Panc1 (cell line): Measurements from ENCODE around the gene LTBP2. TPM values are rescaled to one million over a fixed set of nuclear protein-coding genes. Genes with fewer than 3 reads are reported as not detected.
A peak's percentile ranks its signal among the peaks of the same experiment; 100 is the strongest.

ENCODE experiments used
- ATAC-seq: fragments of 200-7000 bp; cut with Tn5 transposase; 2 replicates; pipeline ENCODE4 v1.9.1; 2020; ENCODE audit warnings: mild to moderate bottlenecking, moderate library complexity
- BruUV-seq: library from RNA; stranded (reverse); fragments of 400-500 nt; replicated peaks from 2 replicates; lab custom pipeline; 2021; lab: Mats Ljungman, UMichigan
- CTCF ChIA-PET: fragments of 300-600 bp; sonication (Branson Sonifier 250); formaldehyde crosslinking; loops from one replicate; lab custom pipeline; 2022; ENCODE audit warnings: antibody characterized with exemption; lab: Charles Lee
- POLR2A ChIA-PET: fragments of 300-600 bp; sonication (Branson Sonifier 250); formaldehyde crosslinking; loops from one replicate; lab custom pipeline; 2022; ENCODE audit warnings: antibody characterized with exemption; lab: Charles Lee
- DNase-seq: peaks from one replicate; pipeline ENCODE4 v3.0.0-alpha.2; 2010; ENCODE audit warnings: low read depth, low spot score
- H3K27ac ChIP-seq: 2 replicates; pipeline ENCODE4 v1.5.1; 2011; ENCODE audit warnings: mild to moderate bottlenecking, low read length, inconsistent platforms
- H3K27me3 ChIP-seq: fragments of 200-500 bp; sonication (Bioruptor generic); 2 replicates; pipeline ENCODE4 v1.6.0; 2014; ENCODE audit warnings: low read length, inconsistent platforms; ENCODE audit not compliant: control insufficient read depth, insufficient read depth
- H3K36me3 ChIP-seq: fragments of 200-500 bp; sonication (Bioruptor generic); 2 replicates; pipeline ENCODE4 v1.5.1; 2014; ENCODE audit warnings: inconsistent platforms, mild to moderate bottlenecking, low read length, moderate library complexity; ENCODE audit not compliant: control insufficient read depth, insufficient read depth
- H3K4me1 ChIP-seq: 2 replicates; pipeline ENCODE4 v1.5.1; 2011; ENCODE audit warnings: inconsistent platforms, mild to moderate bottlenecking, low read length, moderate library complexity; ENCODE audit not compliant: control insufficient read depth, insufficient read depth
- H3K4me3 ChIP-seq, 2 experiments: 2 replicates each; pipeline ENCODE4 v1.5.1; 2011 to 2012; ENCODE audit warnings: low read depth in 2 of 2, low read length in 2 of 2, mild to moderate bottlenecking in 2 of 2, inconsistent platforms in 1 of 2, moderate library complexity in 1 of 2
- H3K9me3 ChIP-seq: fragments of 200-500 bp; sonication (Bioruptor generic); 2 replicates; pipeline ENCODE4 v1.5.1; 2014; ENCODE audit warnings: low read depth, mild to moderate bottlenecking, inconsistent platforms, low read length, moderate library complexity; ENCODE audit not compliant: control insufficient read depth, insufficient read depth
- POLR2AphosphoS5 ChIP-seq: IDR thresholded peaks from 2 replicates; pipeline ENCODE4 v1.6.1; 2012; ENCODE audit warnings: mild to moderate bottlenecking, low read depth, low read length, moderate library complexity
- REST ChIP-seq, 2 experiments: IDR thresholded peaks; 2 replicates each; pipeline ENCODE4 v1.6.1; 2011 to 2012; ENCODE audit warnings: low read depth in 2 of 2, control low read depth in 1 of 2, low read length in 1 of 2, mild to moderate bottlenecking in 1 of 2, moderate library complexity in 1 of 2; ENCODE audit not compliant: insufficient read depth in 1 of 2
- SIN3A ChIP-seq: IDR thresholded peaks from 2 replicates; pipeline ENCODE4 v1.6.1; 2012; ENCODE audit warnings: low read depth, mild to moderate bottlenecking, low read length, moderate library complexity, borderline replicate concordance; ENCODE audit not compliant: insufficient read depth
- TCF7L2 ChIP-seq: IDR thresholded peaks from 2 replicates; pipeline ENCODE4 v1.6.1; 2011; ENCODE audit warnings: mild to moderate bottlenecking, low read depth, low read length, inconsistent platforms
- in situ Hi-C: cut with HindIII; loops from 2 replicates; pipeline ENCODE4 v1.10.0; 2016; ENCODE audit warnings: low sequenced_read_pairs, low pct_unique_long_range_greater_than_20kb
- intact Hi-C: fragments of 100-400 bp; cut with micrococcal nuclease; formaldehyde crosslinking; loops from one replicate; pipeline ENCODE4 v1.10.0; 2022; ENCODE audit not compliant: unreplicated experiment
- total RNA-seq: library from RNA; stranded (reverse); gene quantifications from one replicate; pipeline ENCODE4 v1.2.1, GENCODE V29; 2021; ENCODE audit not compliant: unreplicated experiment
- TF ChIP-seq, protein P1 (sequence below): fragments of 450-650 bp; IDR thresholded peaks from 2 replicates; pipeline ENCODE4 v1.5.1; 2017; ENCODE audit warnings: mild to moderate bottlenecking

LTBP2 gene
- total RNA-seq, 1 experiment from 2014 or later, result 69.8 TPM

- ChIA-PET CTCF (no interaction called here), POLR2A (no interaction called here)
- intact Hi-C loops, result no loop called here
- Histone ChIP-seq H3K9me3 (no peaks in the 10 kb centered on the region), H3K27me3 (no peaks in the 10 kb centered on the region), H3K27ac (peak overlapping the region; percentile 1; the same call in 1 of the 2 replicates), H3K4me1 (peaks cover 21% of the 10 kb centered on the region), H3K4me3 (no peak overlapping the region), H3K36me3 (no peaks in the 10 kb centered on the region)
- TF ChIP-seq SIN3A (no peak), TCF7L2 (no peak), REST (IDR thresholded peaks at IDR 0.05; ENCODE audit: insufficient read depth in 1 of 2, low read depth in 2 of 2, low read length in 1 of 2) (no peak), POLR2AphosphoS5 (no peak)
- TF ChIP-seq, protein P1, sequence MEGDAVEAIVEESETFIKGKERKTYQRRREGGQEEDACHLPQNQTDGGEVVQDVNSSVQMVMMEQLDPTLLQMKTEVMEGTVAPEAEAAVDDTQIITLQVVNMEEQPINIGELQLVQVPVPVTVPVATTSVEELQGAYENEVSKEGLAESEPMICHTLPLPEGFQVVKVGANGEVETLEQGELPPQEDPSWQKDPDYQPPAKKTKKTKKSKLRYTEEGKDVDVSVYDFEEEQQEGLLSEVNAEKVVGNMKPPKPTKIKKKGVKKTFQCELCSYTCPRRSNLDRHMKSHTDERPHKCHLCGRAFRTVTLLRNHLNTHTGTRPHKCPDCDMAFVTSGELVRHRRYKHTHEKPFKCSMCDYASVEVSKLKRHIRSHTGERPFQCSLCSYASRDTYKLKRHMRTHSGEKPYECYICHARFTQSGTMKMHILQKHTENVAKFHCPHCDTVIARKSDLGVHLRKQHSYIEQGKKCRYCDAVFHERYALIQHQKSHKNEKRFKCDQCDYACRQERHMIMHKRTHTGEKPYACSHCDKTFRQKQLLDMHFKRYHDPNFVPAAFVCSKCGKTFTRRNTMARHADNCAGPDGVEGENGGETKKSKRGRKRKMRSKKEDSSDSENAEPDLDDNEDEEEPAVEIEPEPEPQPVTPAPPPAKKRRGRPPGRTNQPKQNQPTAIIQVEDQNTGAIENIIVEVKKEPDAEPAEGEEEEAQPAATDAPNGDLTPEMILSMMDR, result no peak
- peak; percentile 44; the same call in 1 of the 2 replicates for ATAC-seq
- no TSS peak for BruUV-seq
- no peak for DNase-seq
- in situ Hi-C loops, result no loop called here
Measured at GRCh38 chr14:74649673-74650072, 37.6 kb upstream of the LTBP2 start.

DNA sequence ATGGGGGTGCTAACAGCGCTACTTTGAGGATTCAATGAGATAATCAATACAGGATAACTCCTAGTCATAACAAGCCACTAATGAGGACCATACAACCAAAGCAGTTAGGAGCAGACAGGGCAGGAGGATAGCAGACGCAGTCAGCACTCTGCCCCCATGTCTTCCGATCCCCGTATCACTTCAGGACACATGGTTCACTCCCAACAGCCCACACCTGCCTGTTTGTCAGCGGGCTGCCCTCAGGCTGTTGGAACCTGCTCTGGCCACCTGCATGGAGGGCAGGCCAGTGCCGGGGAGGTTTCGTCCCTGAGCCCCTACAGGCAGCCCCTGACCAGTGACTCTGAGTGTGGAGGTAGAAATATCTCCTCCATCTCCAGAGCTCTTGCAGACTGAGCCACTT is 37.1 kb upstream of the LTBP2 start:
- BruUV-seq, result no TSS peak
- ATAC-seq, result peak; percentile 33; the same call in 1 of the 2 replicates
- no peak for TF ChIP-seq TCF7L2
- no peak for TF ChIP-seq SIN3A
- TF ChIP-seq, protein P1, result no peak
- TF ChIP-seq REST (IDR thresholded peaks at IDR 0.05; ENCODE audit: insufficient read depth in 1 of 2, low read depth in 2 of 2, low read length in 1 of 2), result no peak
- no peak for TF ChIP-seq POLR2AphosphoS5
- Histone ChIP-seq H3K27ac (peak overlapping the region; percentile 1; the same call in 1 of the 2 replicates), H3K9me3 (no peaks in the 10 kb centered on the region), H3K4me3 (no peak overlapping the region), H3K27me3 (no peaks in the 10 kb centered on the region), H3K36me3 (no peaks in the 10 kb centered on the region), H3K4me1 (peaks cover 21% of the 10 kb centered on the region)
- no peak for DNase-seq
- POLR2A ChIA-PET, result no interaction called here
- intact Hi-C loops (no loop called here), in situ Hi-C loops (no loop called here)
- CTCF ChIA-PET, result no interaction called here
